Limb (tissue), 2 donors: ENCODE measurements around the gene YES1.
"Not testable (repeated sequence)": the region's sequence is repeated elsewhere in the genome, so short reads cannot be mapped to it uniquely, and the experiment has no call there.

ENCODE experiments used
- DNase-seq, 2 donors: peaks; one replicate each; pipeline ENCODE4 v3.0.0-alpha.2; 2016; ENCODE audit errors: extremely low spot score in 2 of 2

YES1 gene

GRCh38 chr18:824179-824578, 12.1 kb upstream of the YES1 start:
- DNase-seq, result no peak

- DNase-seq, result no peak
Observed at GRCh38 chr18:820591-821165, 8.6 kb upstream of the YES1 start.

- no peak for DNase-seq
Observed at GRCh38 chr18:816869-817268, 4.8 kb upstream of the YES1 start.

DNA sequence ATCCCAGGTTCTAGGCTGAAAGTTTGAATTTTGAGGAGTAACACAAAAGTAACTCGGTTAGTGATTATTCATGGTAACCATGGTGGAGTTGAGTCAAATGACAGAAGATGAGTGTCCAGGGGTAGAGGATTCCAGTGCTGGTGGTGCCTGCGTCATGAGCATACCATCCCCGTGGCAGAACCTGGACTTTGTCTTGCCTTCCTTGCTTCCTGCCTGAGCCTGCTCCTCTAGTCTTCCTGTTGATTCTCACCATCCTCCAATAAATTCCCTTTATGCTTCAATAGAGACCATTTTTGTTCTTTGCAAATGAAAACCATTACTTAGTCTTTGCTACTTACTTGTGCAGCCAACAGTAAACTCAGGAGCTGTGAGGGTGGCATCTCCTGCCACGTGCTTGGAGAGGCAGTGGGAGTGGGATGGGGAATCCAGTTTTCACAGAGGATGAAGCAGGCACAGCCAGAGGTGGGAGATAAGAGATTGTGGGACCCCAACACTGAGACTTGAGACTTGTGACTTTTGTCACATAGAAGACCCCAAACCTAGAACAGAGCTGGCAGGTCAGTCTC, 4.1 kb upstream of the YES1 start:
- DNase-seq, result no peak

DNA sequence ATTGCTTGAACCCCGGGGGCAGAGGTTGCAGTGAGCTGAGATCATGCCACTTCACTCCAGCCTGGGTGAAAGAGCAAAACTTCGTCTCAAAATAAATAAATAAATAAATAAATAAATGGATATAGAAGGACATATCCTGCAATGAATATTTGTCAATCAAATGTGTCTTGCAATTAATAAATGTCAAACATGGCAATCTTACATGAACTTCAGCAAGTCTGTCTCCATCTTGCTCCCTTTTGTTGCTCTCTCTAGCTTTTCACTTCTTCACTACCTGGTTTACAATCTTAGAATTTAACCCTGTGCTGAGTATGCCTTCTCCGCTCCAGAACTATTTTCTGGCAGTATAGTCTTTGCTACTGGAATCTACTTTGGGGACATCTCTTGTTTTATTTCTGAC, 3.3 kb upstream of the YES1 start:
- no peak for DNase-seq

- DNase-seq, result no peak
Observed at GRCh38 chr18:814300-815084, 2.5 kb upstream of the YES1 start.

DNA sequence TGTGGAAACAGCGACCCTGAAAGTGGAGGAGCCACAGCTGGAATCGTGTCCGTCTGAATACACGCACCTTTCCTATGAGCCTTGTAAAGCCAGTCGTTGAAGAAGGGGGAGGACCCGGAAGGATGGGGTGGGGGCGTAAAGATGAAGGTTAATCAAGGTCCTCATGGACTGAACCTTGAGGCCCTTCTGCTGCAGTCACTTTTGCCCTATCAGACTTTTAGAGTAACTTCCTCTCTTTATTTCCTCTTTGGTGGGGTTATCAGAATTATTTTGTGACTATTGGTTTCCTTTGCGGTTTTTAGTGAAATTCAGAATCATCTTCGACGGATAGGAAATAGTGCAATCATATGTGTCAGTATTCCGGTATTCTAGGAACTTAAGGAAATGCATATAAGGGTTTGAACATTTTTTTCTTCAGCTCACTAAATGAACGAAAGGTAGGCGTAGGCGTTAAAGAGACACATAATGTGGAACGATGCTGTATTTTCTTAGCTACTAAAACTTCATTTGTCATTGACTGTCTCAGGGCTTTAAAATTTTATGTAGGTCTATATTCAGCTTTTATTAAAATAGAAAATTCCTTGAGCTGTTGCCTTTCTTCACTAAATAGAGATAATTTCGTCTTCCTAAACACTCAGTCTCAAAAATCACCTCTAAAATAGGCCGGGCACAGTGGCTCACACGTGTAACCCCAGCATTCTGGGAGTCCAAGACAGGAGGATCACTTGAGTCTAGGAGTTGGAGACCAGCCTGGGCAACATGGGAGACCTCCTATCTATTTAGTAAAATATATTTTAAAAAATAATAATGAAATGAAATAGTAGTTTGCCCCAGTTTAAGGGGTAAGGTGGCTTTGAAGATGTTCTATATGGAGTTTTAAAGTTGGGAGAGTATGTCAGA, 1.4 kb upstream of the YES1 start:
- DNase-seq, result no peak

DNA sequence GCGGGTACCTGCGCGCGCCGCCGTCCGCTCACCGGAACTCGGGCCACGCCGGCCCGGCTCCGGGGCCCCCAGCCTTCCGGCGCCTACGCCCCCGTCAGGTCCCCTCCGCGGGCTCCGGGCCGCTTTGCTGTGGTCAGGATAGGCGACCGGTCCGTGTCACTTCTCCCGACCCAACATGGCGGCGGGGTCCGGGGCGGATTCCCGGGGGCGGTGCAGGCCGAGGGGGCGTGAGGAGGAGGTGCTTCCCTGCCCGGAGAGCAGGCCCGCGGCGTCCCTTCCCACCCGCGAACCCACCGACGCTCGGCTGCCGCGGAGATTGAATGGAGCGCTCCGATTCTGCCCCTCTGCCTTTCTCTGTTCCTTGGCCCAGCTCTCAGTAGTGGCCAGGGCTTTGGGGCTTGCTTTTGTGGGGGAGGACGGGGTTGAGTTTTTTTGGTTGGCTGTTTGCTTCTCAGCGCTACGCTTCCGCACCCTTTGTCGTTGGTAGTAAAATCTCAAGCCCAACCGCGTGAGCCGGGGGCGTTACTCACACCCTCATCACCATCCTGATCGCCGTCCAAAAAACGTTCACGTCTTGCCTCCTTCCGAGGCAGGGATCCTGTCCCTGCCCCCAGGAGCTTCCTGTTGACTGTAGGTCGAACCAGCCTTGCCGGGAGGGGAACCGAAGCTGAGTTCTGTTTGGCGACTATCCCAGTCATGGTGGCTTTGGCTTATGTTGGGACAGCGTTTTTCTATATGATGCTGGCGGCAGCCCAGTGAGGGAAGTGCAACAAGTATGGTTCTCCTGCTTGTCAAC, 532 bp upstream of the YES1 start:
- DNase-seq, result peak; percentile 74 to 93

- DNase-seq, result no peak
Observed at GRCh38 chr18:811182-811891, 705 bp downstream of the YES1 start.

- no peak for DNase-seq
Observed at GRCh38 chr18:809985-810642, 1.9 kb downstream of the YES1 start.

- not testable (repeated sequence) for DNase-seq
Observed at GRCh38 chr18:809228-809627, 2.8 kb downstream of the YES1 start.

DNA sequence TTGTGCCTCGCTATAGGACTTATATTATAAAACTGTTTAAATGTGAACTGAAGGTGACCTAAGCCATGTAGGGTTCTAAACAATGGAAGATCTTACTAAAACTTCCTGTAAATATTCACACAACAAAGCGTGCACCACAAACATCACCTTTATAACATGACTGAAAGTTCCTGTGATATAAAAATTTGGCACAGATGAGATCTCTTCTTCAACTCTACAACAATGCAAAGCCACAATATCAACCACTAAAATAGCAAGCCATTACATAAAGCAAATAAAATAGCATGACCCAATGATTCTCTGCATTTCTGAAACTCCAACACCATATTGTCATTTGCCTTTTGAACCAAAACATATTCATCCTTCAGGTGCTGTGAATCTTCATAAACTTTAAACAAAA, 3.5 kb downstream of the YES1 start:
- no peak for DNase-seq

DNA sequence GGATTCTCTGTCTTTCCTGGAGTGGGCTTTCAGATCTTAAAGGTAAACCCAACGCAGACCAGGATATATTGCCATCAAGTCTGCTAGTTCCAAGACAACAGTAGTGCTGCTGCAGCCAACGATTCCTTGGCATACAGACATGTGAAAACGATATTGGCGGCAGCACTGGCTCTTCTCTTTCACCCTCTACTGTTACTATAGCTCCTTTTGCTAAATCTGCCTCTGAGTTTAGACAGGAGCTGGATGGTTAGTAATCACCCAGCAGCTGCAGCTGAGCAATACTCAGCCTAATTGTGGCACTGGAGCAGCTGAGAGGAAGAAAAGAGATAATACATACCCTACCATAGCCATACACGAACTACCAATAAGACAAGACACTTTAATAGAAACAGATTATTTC, 4.0 kb downstream of the YES1 start:
- DNase-seq, result peak in 1 of 2 donors; percentile 71

GRCh38 chr18:805755-806110, 6.3 kb downstream of the YES1 start:
- no peak for DNase-seq

DNA sequence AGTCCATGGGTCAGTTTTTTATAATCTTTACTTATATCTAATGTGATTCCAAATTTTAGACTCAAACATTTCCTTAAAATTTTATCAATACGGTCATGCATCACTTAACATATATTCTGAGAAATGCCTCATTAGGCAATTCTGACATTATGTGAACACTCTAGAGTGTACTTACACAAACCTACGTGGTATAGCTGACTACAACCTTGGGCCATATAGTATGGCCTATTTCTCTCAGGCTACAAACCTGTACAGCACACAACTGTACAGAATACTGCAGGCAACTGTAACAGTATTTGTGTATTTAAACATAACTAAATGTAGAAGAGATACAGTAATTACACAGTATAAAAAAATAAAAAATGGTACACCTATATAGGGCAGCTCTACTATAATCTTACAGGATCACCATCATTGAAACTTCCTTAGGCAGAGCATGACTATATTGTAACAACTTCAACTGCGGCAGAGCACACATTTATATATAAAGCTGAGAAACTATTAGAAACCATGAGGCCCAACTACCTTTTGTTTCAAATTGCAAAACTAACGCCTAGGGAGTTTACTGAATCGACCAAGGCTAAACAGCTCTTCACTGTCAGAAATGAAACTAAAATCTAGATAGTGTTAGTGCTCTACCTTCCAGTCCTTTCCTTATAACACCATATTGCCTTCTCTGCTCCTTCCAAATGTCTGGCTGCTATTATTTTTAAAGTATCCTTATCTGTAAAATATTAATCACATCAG, 6.9 kb downstream of the YES1 start:
- no peak for DNase-seq

GRCh38 chr18:801137-801536, 10.9 kb downstream of the YES1 start:
- DNase-seq, result no peak

DNA sequence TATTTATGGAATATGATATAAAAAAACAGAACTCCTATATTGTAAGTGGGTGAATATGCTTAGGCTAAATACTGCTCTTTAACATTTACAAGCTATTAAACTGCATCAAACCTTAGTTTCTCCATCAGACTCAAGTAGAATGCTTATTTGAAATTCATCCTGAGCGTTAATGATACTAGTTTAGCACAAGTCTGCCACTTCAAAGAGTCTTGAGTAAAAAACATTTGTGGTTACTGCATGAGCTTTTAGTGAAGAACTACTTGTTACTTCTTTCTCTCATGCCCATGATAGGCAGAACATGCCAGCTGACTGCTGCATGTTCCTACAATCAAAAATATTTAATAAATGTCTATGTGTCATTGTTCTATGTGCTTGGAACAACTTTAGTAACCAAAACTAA, 12.1 kb downstream of the YES1 start:
- DNase-seq, result no peak

GRCh38 chr18:795383-795782, 16.7 kb downstream of the YES1 start:
- not testable (repeated sequence) for DNase-seq

DNA sequence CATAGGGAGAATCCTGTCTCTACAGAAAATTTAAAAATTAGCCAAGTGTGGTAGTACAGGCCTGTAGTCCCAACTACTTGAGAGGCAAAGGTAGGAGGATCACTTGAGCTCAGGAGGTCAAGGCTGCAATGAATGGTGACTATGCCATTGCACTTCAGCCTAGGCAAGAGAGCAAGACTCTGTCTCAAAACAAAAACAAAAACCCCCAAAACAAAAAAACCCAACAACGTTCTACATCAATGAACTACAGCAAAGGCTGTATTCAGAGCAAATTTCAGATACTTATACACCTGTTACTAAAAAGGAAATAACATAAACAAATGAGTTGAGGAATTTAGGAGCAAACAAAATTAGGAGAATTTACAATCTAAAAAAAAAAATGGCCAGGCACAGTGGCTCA, 22.6 kb downstream of the YES1 start:
- DNase-seq, result no peak
